M059J (cell line): ENCODE measurements around the gene GORASP1. TPM values are rescaled to one million over a fixed set of nuclear protein-coding genes. Genes with fewer than 3 reads are reported as not detected.
A peak's percentile ranks its signal among the peaks of the same experiment; 100 is the strongest.
"Not testable (repeated sequence)": the region's sequence is repeated elsewhere in the genome, so short reads cannot be mapped to it uniquely, and the experiment has no call there.

Experiments
- DNase-seq: peaks from one replicate; pipeline ENCODE4 v3.0.0-alpha.2; 2012; ENCODE audit warnings: low read depth
- total RNA-seq: library from RNA; depleted of rRNA; stranded (reverse); fragments of >200 nt; shearing (Covaris generic); gene quantifications from 2 replicates; pipeline ENCODE4 v1.2.3, GENCODE V29; 2014; rRNA removed

Gene GORASP1
- total RNA-seq, 1 experiment from 2014 or later: 34.8 TPM

DNA sequence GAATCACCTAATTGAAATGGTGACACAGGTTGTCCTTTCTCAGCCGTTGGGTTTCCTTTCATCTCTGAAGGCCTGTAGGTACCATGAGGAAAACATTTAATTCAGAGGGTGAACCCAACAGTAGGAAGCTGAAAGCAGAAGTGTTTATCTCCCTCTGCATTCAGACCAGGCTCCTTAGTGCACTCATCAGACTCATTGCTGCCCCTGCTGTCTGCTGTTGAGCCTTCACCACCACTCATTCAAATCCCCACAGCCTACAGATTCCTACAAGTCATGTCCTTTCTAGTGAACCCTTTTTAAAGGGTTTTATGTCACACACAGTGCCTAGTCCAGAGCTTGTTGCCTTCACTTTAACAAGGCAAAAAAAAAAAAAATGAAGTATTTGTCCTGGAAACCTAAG is 42.2 kb downstream of the GORASP1 start:
- DNase-seq: peak; percentile 21

DNA sequence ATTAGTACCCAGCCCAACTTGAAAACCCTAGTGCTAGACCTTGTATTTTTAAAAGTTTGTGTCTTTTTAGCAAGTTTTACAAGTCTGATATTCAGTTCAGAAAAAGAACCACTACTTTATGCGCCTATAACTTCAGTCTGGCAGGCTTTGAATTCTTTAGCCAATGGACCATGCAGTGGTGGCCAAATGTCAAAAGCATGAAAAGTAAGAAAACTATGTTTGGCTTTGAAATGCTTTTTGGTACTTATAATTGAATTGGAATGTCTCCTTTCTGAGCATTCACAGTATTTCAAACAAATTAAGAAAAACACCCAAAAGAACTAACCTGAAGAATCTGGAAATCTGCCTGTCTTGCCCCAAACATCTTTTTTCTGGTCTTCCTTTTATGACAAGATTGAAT is 42.8 kb downstream of the GORASP1 start:
- DNase-seq: peak; percentile 14

- DNase-seq: no peak
Measured at GRCh38 chr3:39063143-39063542, 44.3 kb downstream of the GORASP1 start.

DNA sequence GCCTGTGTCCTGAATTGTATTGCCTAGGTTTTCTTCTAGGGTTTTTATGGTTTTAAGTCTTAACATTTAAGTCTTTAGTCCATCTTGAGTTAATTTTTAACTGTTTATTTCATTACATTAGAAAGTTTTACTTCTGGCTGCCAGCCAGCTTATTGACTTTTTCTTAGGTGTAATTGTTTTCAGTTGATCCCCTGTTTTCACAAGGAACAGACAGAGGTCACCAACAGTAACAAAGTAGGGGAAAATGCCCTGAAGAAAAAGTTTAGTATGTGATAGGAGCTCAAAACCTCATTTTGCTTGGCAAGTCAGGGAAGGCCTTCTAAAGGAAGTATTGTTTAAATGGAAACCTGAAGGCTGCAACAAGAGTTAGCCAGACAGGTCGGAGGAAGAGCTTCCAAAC is 45.2 kb downstream of the GORASP1 start:
- no peak for DNase-seq

DNA sequence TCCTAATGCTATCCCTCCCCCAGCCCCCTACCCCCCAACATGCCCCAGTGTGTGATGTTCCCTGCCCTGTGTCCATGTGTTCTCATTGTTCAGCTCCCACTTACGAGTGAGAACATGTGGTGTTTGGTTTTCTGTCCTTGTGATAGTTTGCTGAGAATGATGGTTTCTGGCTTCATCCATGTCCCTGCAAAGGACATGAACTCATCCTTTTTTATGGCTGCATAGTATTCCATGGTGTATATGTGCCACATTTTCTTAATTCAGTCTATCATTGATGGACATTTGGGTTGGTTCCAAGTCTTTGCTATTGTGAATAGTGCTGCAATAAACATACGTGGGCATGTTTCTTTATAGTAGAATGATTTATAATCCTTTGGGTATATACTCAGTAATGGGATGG is 46.2 kb downstream of the GORASP1 start:
- not testable (repeated sequence) for DNase-seq

- DNase-seq: no peak
Measured at GRCh38 chr3:39056151-39056550, 51.3 kb downstream of the GORASP1 start.

- no peak for DNase-seq
Measured at GRCh38 chr3:39053696-39054095, 53.7 kb downstream of the GORASP1 start.

DNA sequence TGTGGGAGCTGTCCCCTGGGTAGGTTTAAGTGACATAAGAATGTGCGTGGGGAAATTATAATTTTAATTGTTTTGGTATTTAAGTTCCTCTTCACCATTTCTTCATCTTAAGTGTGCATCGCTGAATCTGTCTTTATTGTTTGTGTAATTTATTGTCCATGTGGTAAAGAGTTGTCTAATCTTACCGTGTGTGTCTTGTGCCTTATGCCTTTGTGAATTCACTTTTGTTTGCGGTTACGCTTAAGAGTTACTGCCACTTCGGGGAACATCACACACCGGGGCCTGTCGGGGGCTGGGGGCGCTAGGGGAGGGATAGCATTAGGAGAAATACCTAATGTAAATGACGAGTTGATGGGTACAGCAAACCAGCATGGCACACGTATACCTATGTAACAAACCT is 54.8 kb downstream of the GORASP1 start:
- no peak for DNase-seq

- DNase-seq: peak; percentile 87
Measured at GRCh38 chr3:39051649-39052561, 55.5 kb downstream of the GORASP1 start, which contains the start of the genes SCN11A and WDR48. SCN11A (minus strand) TSS chr3:39051944; CDS start chr3:38950362, 101,582 bp downstream. WDR48 (plus strand) TSS chr3:39052016; CDS start chr3:39052026, 10 bp downstream.

DNA sequence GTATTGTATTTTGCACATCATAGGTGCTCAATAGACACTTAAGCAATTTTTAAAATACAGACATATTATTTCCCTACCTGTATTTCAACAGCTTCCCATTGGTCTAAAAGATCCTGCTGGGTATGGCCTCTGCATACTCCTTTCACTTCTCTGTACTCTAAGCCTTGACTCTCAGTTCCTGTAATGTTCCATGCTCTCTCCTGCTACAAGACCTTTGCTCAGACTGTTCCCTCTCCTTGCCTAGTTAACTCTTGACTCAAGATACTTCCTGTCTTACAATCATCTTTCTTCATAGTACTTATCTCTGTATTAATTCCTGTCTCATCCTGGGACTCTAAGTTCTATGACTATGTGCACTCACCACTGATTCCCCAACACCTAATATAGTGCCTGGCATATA is 57.4 kb downstream of the GORASP1 start:
- no peak for DNase-seq

Other genes starting within 250 kb of the GORASP1 start
- not detected in 2 replicates for gene SCN11A, start 55.7 kb downstream of the GORASP1 start, total RNA-seq
- 11.4 and 20.0 TPM in 2 replicates for gene WDR48, start 55.6 kb downstream of the GORASP1 start, total RNA-seq
- gene TTC21A, start 53 bp upstream of the GORASP1 start, total RNA-seq: 0.10 and 1.4 TPM in 2 replicates
- 6.0 and 12.6 TPM in 2 replicates for gene CSRNP1, start 46.0 kb upstream of the GORASP1 start, total RNA-seq
- 0.12 and 0.59 TPM in 2 replicates for gene XIRP1, start 85.0 kb upstream of the GORASP1 start, total RNA-seq
- gene CX3CR1, start 172.4 kb upstream of the GORASP1 start, total RNA-seq: 0.02 TPM in 1 of 2 replicates, not detected in the other
- gene CCR8, start 222.1 kb upstream of the GORASP1 start, total RNA-seq: not detected in 2 replicates